Measurements from ENCODE around the gene TGM6. TPM values are rescaled to one million over a fixed set of nuclear protein-coding genes. Genes with fewer than 3 reads are reported as not detected.

TGM6 gene
- polyA plus RNA-seq, 3 donors: not detected

- no peak for DNase-seq
- TF ChIP-seq, protein P1, sequence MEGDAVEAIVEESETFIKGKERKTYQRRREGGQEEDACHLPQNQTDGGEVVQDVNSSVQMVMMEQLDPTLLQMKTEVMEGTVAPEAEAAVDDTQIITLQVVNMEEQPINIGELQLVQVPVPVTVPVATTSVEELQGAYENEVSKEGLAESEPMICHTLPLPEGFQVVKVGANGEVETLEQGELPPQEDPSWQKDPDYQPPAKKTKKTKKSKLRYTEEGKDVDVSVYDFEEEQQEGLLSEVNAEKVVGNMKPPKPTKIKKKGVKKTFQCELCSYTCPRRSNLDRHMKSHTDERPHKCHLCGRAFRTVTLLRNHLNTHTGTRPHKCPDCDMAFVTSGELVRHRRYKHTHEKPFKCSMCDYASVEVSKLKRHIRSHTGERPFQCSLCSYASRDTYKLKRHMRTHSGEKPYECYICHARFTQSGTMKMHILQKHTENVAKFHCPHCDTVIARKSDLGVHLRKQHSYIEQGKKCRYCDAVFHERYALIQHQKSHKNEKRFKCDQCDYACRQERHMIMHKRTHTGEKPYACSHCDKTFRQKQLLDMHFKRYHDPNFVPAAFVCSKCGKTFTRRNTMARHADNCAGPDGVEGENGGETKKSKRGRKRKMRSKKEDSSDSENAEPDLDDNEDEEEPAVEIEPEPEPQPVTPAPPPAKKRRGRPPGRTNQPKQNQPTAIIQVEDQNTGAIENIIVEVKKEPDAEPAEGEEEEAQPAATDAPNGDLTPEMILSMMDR (IDR thresholded peaks at IDR 0.05): no peak
- Mint-ChIP-seq H3K4me3 (no peak overlapping the region), H3K27ac (no peak overlapping the region), H3K36me3 (peaks cover 25 to 26% of the 10 kb centered on the region in 2 donors), H3K27me3 (ENCODE audit: low read depth in 3 of 3) (peaks cover under 1 to 3% (median 3%) of the 10 kb centered on the region in 3 donors), H3K4me1 (no peaks in the 10 kb centered on the region), H3K9me3 (no peaks in the 10 kb centered on the region)
- intact Hi-C loops (cut with micrococcal nuclease): loop anchor here in 1 of 2 donors (10.0 kb wide), 1 partner anchor 161 kb away; the partner anchor contains the start of gene TGM3
- H3K36me3 ChIP-seq (replicated peaks in 1 of 2; ENCODE audit: control insufficient read depth in 1 of 2, insufficient read depth in 2 of 2, low read length in 2 of 2): peaks cover 16 to 27% of the 10 kb centered on the region in 2 donors
- H3K9me3 ChIP-seq (replicated peaks in 1 of 2; ENCODE audit: control insufficient read depth in 1 of 2, insufficient read depth in 1 of 2, low read length in 2 of 2): no peaks in the 10 kb centered on the region
- H3K27me3 ChIP-seq (ENCODE audit: control insufficient read depth in 2 of 2, insufficient read depth in 2 of 2, low read length in 2 of 2): peaks cover under 1 to 4% of the 10 kb centered on the region in 2 donors
- H3K9ac ChIP-seq (ENCODE audit: insufficient read depth, low read length, poor library complexity, severe bottlenecking): no peak overlapping the region
- H3K27ac ChIP-seq (ENCODE audit: low read depth in 1 of 2, low read length in 2 of 2): no peak overlapping the region
- no peak overlapping the region for H2AFZ ChIP-seq (ENCODE audit: insufficient read depth, low read depth, low read length, poor library complexity, severe bottlenecking)
- no peak overlapping the region for H3K4me2 ChIP-seq (replicated peaks; ENCODE audit: extremely low read depth, low read length, poor library complexity, severe bottlenecking)
- H3K4me3 ChIP-seq (replicated peaks in 1 of 3; ENCODE audit: low read depth in 2 of 3, low read length in 3 of 3): no peak overlapping the region
- no peaks in the 10 kb centered on the region for H3K4me1 ChIP-seq (ENCODE audit: control insufficient read depth in 1 of 2, insufficient read depth in 2 of 2, low read length in 2 of 2)
- no peaks in the 10 kb centered on the region for H4K20me1 ChIP-seq (ENCODE audit: insufficient read depth, low read length)
- no peaks in the 10 kb centered on the region for H3K79me2 ChIP-seq (ENCODE audit: insufficient read depth, low read length)
- 100% methylated on average over 1 of the region's 2 CpGs for whole genome bisulfite sequencing (ENCODE audit: insufficient coverage)
Observed at GRCh38 chr20:2455771-2456497, 75.2 kb downstream of the TGM6 start.

GRCh38 chr20:2458919-2459499 is 78.3 kb downstream of the TGM6 start:
- H3K27ac ChIP-seq (ENCODE audit: low read depth in 1 of 2, low read length in 2 of 2): no peak overlapping the region
- TF ChIP-seq, protein P1 (IDR thresholded peaks at IDR 0.05): no peak
- Mint-ChIP-seq H3K27me3 (ENCODE audit: low read depth in 3 of 3) (peaks cover 0 to 5% (median 0%) of the 10 kb centered on the region in 3 donors), H3K36me3 (peaks cover 56 to 57% of the 10 kb centered on the region in 2 donors), H3K4me3 (no peak overlapping the region), H3K4me1 (no peaks in the 10 kb centered on the region), H3K27ac (no peak overlapping the region), H3K9me3 (no peaks in the 10 kb centered on the region)
- no CpG with 5 or more reads among the region's 3 CpGs for WGBS (ENCODE audit: insufficient coverage)
- H3K27me3 ChIP-seq (ENCODE audit: control insufficient read depth in 2 of 2, insufficient read depth in 2 of 2, low read length in 2 of 2): no peaks in the 10 kb centered on the region
- H3K4me3 ChIP-seq (replicated peaks in 1 of 3; ENCODE audit: low read depth in 2 of 3, low read length in 3 of 3): no peak overlapping the region
- H3K9me3 ChIP-seq (replicated peaks in 1 of 2; ENCODE audit: control insufficient read depth in 1 of 2, insufficient read depth in 1 of 2, low read length in 2 of 2): no peaks in the 10 kb centered on the region
- DNase-seq: no peak
- no peak overlapping the region for H3K4me2 ChIP-seq (replicated peaks; ENCODE audit: extremely low read depth, low read length, poor library complexity, severe bottlenecking)
- H3K9ac ChIP-seq (ENCODE audit: insufficient read depth, low read length, poor library complexity, severe bottlenecking): no peak overlapping the region
- no peaks in the 10 kb centered on the region for H3K79me2 ChIP-seq (ENCODE audit: insufficient read depth, low read length)
- H2AFZ ChIP-seq (ENCODE audit: insufficient read depth, low read depth, low read length, poor library complexity, severe bottlenecking): no peak overlapping the region
- H3K36me3 ChIP-seq (replicated peaks in 1 of 2; ENCODE audit: control insufficient read depth in 1 of 2, insufficient read depth in 2 of 2, low read length in 2 of 2): peaks cover 47 to 58% of the 10 kb centered on the region in 2 donors
- H3K4me1 ChIP-seq (ENCODE audit: control insufficient read depth in 1 of 2, insufficient read depth in 2 of 2, low read length in 2 of 2): no peaks in the 10 kb centered on the region
- intact Hi-C loops (cut with micrococcal nuclease): loop anchor here in 1 of 2 donors (10.0 kb wide), 1 partner anchor 164 kb away; the partner anchor contains the start of gene TGM3
- H4K20me1 ChIP-seq (ENCODE audit: insufficient read depth, low read length): peaks cover 26% of the 10 kb centered on the region
